ENCODE results near the gene FAM8A1. TPM values are rescaled to one million over a fixed set of nuclear protein-coding genes. Genes with fewer than 3 reads are reported as not detected.

FAM8A1 gene
- total RNA-seq: 10 to 100 TPM; 16.4 to 21.6 (median 18.6) TPM
- polyA plus RNA-seq: 10 to 100 TPM; 10.2 to 47.2 (median 12.8) TPM
- long read RNA-seq, donor 1, full-length matches to known transcripts: 37 of 37 reads
- long read RNA-seq, donor 1, partial matches to known transcripts: 0 of 37 reads
- long read RNA-seq, donor 1, other reads (novel, unspliced or antisense): 0 of 37 reads
- long read RNA-seq, donor 2, full-length matches to known transcripts: 79 of 82 reads
- long read RNA-seq, donor 2, partial matches to known transcripts: 1 of 82 reads
- long read RNA-seq, donor 2, other reads (novel, unspliced or antisense): 2 of 82 reads

- ATAC-seq (peak; percentile 97 to 98 (median 97)), DNase-seq (peak; percentile 96 to 98)
- H3K27ac ChIP-seq: peak within 1 kb of the TSS; percentile 98
- no peaks in the 10 kb centered on the region for H3K27me3 ChIP-seq (ENCODE audit: insufficient read depth in 3 of 3, low read length in 2 of 3)
- peaks cover 10% of the 10 kb centered on the region for H3K4me1 ChIP-seq
- 4 to 8% (median 5%) methylated on average over 28 to 42 of the region's 42 CpGs for WGBS, 3 donors
- H3K36me3 ChIP-seq (ENCODE audit: insufficient read depth in 1 of 2, low read depth in 1 of 2): peaks cover 0 to 22% of the 10 kb centered on the region in 2 donors
- intact Hi-C loops (cut with DNase I): loop anchor here in 1 of 2 donors (2.0 kb wide), 1 partner anchor 107 kb away; the partner anchor contains the start of gene NUP153
- peak; percentile 64 for TF ChIP-seq CTCF (IDR thresholded peaks at IDR 0.05)
- no peaks in the 10 kb centered on the region for H3K9me3 ChIP-seq
- H3K4me3 ChIP-seq: peak within 1 kb of the TSS; percentile 90
Measured at GRCh38 chr6:17599877-17600526, at the start of gene FAM8A1. Gene FAM8A1, plus strand, starts transcription at chr6:17600302. Its CDS starts 108 bp downstream, at chr6:17600410.

GRCh38 chr6:17551383-17551958, 48.6 kb upstream of the FAM8A1 start:
- WGBS, 3 donors: 91 to 94% (median 93%) methylated on average over 9 of the region's 9 CpGs
- H3K36me3 ChIP-seq (ENCODE audit: insufficient read depth in 1 of 2, low read depth in 1 of 2): peaks cover 2 to 90% of the 10 kb centered on the region in 2 donors
- no peaks in the 10 kb centered on the region for H3K27me3 ChIP-seq (ENCODE audit: insufficient read depth in 3 of 3, low read length in 2 of 3)
- ATAC-seq: no peak
- no peaks in the 10 kb centered on the region for H3K9me3 ChIP-seq
- intact Hi-C loops (cut with DNase I): no loop called here
- H3K4me1 ChIP-seq: no peaks in the 10 kb centered on the region
- H3K4me3 ChIP-seq: no peak overlapping the region
- TF ChIP-seq CTCF (IDR thresholded peaks at IDR 0.05): no peak
- H3K27ac ChIP-seq: no peak overlapping the region
- DNase-seq: no peak

- intact Hi-C loops (cut with DNase I): no loop called here
- 59 to 74% (median 59%) methylated on average over 3 of the region's 3 CpGs for WGBS, 3 donors
- no peaks in the 10 kb centered on the region for H3K27me3 ChIP-seq (ENCODE audit: insufficient read depth in 3 of 3, low read length in 2 of 3)
- ATAC-seq (peak in 1 of 4 donors; percentile 6), DNase-seq (no peak)
- H3K4me3 ChIP-seq: no peak overlapping the region
- no peaks in the 10 kb centered on the region for H3K9me3 ChIP-seq
- no peaks in the 10 kb centered on the region for H3K4me1 ChIP-seq
- no peak for TF ChIP-seq CTCF (IDR thresholded peaks at IDR 0.05)
- H3K27ac ChIP-seq: no peak overlapping the region
- peaks cover 2 to 90% of the 10 kb centered on the region in 2 donors for H3K36me3 ChIP-seq (ENCODE audit: insufficient read depth in 1 of 2, low read depth in 1 of 2)
Measured at GRCh38 chr6:17552861-17553260, 47.2 kb upstream of the FAM8A1 start.

GRCh38 chr6:17556014-17556413, 44.1 kb upstream of the FAM8A1 start:
- H3K36me3 ChIP-seq (ENCODE audit: insufficient read depth in 1 of 2, low read depth in 1 of 2): peaks cover 2 to 65% of the 10 kb centered on the region in 2 donors
- H3K27ac ChIP-seq: no peak overlapping the region
- WGBS, 3 donors: 73 to 79% (median 79%) methylated on average over 4 of the region's 4 CpGs
- H3K9me3 ChIP-seq: no peaks in the 10 kb centered on the region
- ATAC-seq (no peak), DNase-seq (no peak)
- H3K4me1 ChIP-seq: no peaks in the 10 kb centered on the region
- H3K27me3 ChIP-seq (ENCODE audit: insufficient read depth in 3 of 3, low read length in 2 of 3): no peaks in the 10 kb centered on the region
- H3K4me3 ChIP-seq: no peak overlapping the region
- no peak for TF ChIP-seq CTCF (IDR thresholded peaks at IDR 0.05)
- intact Hi-C loops (cut with DNase I): loop anchor here in 1 of 2 donors (5.0 kb wide), 1 partner anchor 39 kb away; no protein-coding TSS in a partner anchor

All from psoas muscle (tissue), 8 donors.